HL-60 (cell line): ENCODE results near the gene ZNF211.

Experiments
- DNase-seq, 2 experiments: peaks; one replicate each; pipeline ENCODE4 v3.0.0-alpha.2; 2010 to 2020; ENCODE audit warnings: low read depth in 1 of 2, low spot score in 1 of 2
- H3K27ac ChIP-seq: fragments of 250-450 bp; sonication (Bioruptor Pico); replicated peaks from 2 replicates; pipeline ENCODE4 v1.5.1; 2020; ENCODE audit warnings: mild to moderate bottlenecking, moderate library complexity
- H3K27me3 ChIP-seq: fragments of 250-450 bp; sonication (Bioruptor Pico); 2 replicates; pipeline ENCODE4 v1.5.1; 2021; ENCODE audit warnings: mild to moderate bottlenecking, moderate library complexity; ENCODE audit not compliant: insufficient read depth, poor library complexity, severe bottlenecking
- H3K4me3 ChIP-seq: replicated peaks from 2 replicates; pipeline ENCODE4 v1.5.1; 2011; ENCODE audit warnings: mild to moderate bottlenecking, control low read depth, low read length; ENCODE audit not compliant: insufficient read depth
- GABPA ChIP-seq: IDR thresholded peaks from 2 replicates; pipeline ENCODE4 v1.6.1; 2012; ENCODE audit warnings: low read depth
- POLR2AphosphoS5 ChIP-seq: IDR thresholded peaks from 2 replicates; pipeline ENCODE4 v1.6.1; 2012; ENCODE audit warnings: low read depth
- REST ChIP-seq: IDR thresholded peaks from 2 replicates; pipeline ENCODE4 v1.6.1; 2012; ENCODE audit warnings: low read depth; ENCODE audit not compliant: insufficient replicate concordance
- SPI1 ChIP-seq: IDR thresholded peaks from 2 replicates; pipeline ENCODE4 v1.6.1; 2012; ENCODE audit warnings: low read depth, mild to moderate bottlenecking, borderline replicate concordance
- TF ChIP-seq, protein P1 (sequence below): IDR thresholded peaks from one replicate; pipeline ENCODE4 v1.5.1; 2011; ENCODE audit warnings: low read length, control low read depth, inconsistent platforms; ENCODE audit not compliant: insufficient read depth

Gene ZNF211

GRCh38 chr19:57611113-57611512 is 21.9 kb upstream of the ZNF211 start:
- H3K4me3 ChIP-seq = no peak overlapping the region
- TF ChIP-seq POLR2AphosphoS5 = no peak
- TF ChIP-seq SPI1 = no peak
- TF ChIP-seq REST = no peak
- TF ChIP-seq GABPA = no peak
- TF ChIP-seq, protein P1, sequence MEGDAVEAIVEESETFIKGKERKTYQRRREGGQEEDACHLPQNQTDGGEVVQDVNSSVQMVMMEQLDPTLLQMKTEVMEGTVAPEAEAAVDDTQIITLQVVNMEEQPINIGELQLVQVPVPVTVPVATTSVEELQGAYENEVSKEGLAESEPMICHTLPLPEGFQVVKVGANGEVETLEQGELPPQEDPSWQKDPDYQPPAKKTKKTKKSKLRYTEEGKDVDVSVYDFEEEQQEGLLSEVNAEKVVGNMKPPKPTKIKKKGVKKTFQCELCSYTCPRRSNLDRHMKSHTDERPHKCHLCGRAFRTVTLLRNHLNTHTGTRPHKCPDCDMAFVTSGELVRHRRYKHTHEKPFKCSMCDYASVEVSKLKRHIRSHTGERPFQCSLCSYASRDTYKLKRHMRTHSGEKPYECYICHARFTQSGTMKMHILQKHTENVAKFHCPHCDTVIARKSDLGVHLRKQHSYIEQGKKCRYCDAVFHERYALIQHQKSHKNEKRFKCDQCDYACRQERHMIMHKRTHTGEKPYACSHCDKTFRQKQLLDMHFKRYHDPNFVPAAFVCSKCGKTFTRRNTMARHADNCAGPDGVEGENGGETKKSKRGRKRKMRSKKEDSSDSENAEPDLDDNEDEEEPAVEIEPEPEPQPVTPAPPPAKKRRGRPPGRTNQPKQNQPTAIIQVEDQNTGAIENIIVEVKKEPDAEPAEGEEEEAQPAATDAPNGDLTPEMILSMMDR = no peak
- no peak overlapping the region for H3K27ac ChIP-seq
- DNase-seq = no peak
- no peaks in the 10 kb centered on the region for H3K27me3 ChIP-seq

- Histone ChIP-seq H3K27ac (peak within 1 kb of the TSS; percentile 79), H3K27me3 (no peaks in the 10 kb centered on the region), H3K4me3 (peak within 1 kb of the TSS; percentile 68)
- TF ChIP-seq, protein P1 = no peak
- TF ChIP-seq SPI1 (no peak; the same call in 1 of the 2 replicates), GABPA (peak; percentile 93), POLR2AphosphoS5 (peak; percentile 50; the same call in 1 of the 2 replicates), REST (no peak)
- peak; percentile 91 to 95 for DNase-seq
Observed at GRCh38 chr19:57613941-57614743, 18.8 kb upstream of the ZNF211 start, which contains the start of gene ZNF134. Gene ZNF134 (plus strand): TSS chr19:57614242. CDS start chr19:57619469, 5,227 bp downstream.

DNA sequence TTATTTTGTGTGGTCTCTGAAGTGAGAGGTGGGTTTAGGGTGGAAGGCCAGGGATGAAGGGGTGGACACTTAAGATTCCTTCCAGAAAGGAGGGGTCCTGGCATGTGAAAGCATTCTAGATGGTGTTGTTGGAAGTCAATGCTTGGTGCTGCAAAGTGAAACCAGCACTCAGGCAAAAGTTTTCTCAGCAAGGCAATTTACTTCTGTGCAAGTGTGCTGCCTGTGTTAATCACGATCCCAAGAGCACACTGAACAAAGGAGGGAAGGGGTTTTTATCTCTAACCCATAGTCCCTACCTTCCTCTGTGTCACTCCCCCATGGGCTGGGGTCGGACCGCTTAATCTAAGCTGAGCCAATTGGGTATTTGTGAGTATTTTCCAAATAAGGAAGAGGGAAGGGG is 17.6 kb upstream of the ZNF211 start:
- no peak overlapping the region for H3K27ac ChIP-seq
- TF ChIP-seq REST (no peak), SPI1 (no peak), POLR2AphosphoS5 (no peak), GABPA (no peak)
- TF ChIP-seq, protein P1 = no peak
- DNase-seq = no peak
- H3K4me3 ChIP-seq = no peak overlapping the region
- H3K27me3 ChIP-seq = no peaks in the 10 kb centered on the region
